GM21723 (cell line): Measurements from ENCODE around the gene PRDM1.

Source experiments
- ATAC-seq: cut with Tn5 transposase; IDR thresholded peaks from one replicate; pipeline ENCODE4 v1.9.1; 2021; ENCODE audit warnings: mild to moderate bottlenecking, moderate library complexity; ENCODE audit not compliant: unreplicated experiment

PRDM1 gene

DNA sequence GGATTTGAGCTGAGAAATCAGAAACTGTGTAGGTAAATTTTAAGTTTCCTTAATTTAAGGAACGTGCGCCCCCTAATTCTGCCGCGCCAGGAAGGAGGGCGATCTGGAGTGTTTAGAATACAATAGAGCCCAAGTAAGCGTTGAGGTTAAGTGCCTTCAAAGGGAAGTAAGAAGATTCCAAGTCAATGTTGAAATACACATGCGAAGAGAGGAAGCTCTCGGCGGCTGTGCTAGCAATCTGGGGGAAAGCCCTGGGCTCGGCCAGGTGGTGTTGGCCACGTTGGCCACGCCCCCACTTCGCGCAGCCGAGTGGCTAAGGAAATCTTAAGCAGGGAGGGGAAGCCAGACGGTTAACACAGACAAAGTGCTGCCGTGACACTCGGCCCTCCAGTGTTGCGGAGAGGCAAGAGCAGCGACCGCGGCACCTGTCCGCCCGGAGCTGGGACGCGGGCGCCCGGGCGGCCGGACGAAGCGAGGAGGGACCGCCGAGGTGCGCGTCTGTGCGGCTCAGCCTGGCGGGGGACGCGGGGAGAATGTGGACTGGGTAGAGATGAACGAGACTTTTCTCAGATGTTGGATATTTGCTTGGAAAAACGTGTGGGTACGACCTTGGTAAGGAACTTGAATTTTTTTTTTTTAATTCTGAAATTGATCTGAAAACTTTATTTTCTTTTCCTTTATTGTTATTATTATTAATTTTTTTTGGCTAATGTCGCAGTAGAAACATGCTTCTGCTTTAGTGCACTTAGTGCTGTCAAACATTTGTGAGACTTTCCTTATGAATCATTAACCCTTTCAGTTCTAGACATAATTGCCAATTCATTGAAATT, at the start of gene PRDM1:
Gene PRDM1, plus strand, starts transcription at position 353 of the 830 bp plus-strand sequence. Its CDS starts 218 bp downstream, at position 571.
- peak; percentile 75 for ATAC-seq

DNA sequence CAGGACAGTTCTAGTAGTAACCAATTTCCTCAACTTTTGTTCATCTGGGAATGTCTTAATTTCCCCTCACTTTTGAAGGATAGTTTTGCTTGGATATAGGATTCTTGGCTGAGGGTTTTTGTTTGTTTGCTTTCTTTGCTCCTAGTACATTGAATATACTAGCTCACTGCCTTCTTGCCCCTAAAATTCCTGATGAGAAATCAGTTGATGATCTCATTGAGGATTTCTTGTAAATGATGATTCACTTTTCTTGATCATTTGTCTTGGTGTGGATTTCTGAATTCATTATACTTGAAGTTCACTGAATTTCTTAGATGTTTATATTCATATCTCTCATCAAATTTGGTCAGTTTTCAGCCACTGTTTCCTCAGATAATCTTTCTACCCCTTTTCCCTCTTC, 49.1 kb upstream of the PRDM1 start:
- no peak for ATAC-seq

DNA sequence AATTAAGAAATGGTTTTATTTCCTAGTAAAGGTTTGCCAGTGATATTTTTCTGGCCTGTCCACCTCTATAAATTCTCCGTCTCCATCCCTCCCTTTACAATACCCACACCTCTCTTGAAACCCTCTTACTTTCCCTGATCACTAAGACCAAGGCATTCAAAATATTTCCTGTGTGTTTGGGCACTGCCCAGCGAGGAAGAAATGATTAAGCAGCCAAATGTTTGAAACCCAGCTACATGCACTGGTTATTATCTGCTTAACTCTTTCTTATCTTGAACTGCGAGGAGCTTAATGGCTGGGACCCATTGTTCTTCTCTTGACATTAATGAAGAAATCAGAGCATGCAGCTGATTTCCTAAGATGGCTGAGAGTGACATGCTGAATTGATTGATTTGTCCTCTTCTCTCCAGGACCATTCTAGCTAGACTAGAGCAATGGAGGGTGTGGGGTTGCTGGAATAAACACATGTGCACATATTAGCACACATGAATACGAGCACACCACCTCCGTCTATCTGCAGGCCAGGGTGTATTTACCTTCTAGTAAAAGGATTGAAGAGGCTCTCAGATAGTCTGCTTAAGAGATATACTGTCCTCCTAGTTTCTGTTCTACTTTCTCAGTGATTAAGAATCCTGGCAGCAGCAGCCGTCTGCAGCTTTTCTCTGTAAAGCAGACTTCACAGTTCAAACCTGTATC, 46.1 kb upstream of the PRDM1 start:
- no peak for ATAC-seq

DNA sequence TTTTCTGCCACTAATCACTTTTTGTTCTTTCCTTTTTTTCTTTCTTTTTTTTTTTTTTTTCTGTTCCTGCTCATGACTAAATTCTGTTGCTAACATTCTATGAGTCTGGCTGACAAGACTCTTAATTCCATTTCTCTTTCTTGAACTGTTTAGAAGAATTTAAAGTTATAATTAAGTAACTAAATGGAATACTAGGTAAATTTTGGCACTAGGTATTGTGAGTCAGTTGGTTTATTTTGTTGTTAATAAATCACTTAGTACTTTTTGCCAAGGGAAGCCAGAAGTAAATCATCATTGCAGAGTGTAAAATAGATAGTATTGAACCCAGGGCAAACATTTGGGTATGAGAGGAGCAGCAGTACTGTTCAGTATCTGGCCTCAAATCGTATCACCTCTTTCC, 42.0 kb upstream of the PRDM1 start:
- no peak for ATAC-seq

DNA sequence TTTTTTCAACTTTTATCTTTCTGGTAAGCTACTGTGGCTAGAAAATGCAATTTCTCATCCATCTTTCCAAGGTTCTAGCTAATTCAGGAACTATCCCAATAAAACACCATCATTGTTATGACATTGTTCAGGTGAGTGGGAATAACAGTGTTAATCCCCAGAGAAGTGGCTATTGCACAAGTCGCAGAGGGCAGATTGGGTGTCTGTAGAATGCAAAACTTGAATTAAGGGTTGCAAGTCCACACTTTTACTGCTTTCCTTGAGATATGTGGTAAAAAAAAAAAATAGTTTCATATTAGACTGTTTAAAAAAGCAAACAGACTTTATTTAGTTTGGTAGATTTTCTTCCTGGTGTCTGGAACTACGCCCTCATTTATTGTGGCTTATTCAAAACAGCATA, 41.1 kb upstream of the PRDM1 start:
- ATAC-seq, result no peak

DNA sequence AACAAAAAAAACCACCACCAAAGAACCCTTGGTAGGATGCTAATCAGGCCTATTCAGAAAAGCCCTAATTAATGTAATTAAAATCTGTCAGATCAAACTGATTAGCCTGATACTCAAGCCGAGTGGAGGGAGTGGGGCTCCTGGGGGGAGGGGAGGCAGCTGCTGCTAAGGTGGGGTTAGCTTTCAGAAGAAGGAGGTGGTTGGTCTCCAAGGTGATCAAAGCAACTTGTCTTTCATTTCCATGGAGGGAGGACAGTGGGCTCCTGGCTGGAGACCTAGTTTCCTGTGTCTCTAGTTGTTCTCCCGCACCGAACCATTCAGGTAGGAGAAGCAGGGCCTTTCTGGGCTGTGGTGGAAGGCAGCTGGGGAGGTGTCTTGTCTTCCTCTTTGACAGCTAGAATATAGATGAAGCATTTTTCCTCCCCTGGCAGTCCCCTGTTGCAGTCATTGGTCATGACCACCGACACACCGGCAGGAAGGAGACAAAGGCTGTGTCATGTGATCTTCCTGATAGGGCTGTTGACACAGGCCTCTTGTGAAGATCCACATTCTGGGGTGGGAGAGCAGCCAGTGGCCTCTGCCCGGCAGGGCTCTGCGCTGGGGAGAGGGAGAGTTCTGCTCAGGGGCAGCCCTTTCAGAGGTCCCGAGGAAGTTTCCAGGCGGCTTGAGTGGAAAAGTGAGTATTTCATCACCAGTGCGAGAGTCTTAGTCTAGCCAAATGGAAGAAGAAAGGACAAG, 39.9 kb upstream of the PRDM1 start:
- ATAC-seq, result no peak

DNA sequence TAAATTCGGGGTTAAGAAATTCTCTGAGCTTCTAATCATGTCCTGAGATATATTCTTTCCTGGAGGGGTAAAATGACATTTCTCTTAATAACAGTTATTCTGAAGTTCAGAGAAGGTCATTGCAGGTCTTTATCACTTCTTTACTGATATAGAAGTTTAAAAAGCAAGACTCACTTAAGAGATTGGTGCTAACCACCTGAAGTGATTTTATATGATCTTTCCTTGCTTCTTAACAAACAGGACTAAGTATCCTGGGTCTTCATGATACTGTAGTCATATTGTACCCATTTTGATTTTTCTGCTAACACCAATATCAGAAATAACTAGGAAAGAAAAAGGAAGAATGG, 39.3 kb upstream of the PRDM1 start:
- no peak for ATAC-seq

DNA sequence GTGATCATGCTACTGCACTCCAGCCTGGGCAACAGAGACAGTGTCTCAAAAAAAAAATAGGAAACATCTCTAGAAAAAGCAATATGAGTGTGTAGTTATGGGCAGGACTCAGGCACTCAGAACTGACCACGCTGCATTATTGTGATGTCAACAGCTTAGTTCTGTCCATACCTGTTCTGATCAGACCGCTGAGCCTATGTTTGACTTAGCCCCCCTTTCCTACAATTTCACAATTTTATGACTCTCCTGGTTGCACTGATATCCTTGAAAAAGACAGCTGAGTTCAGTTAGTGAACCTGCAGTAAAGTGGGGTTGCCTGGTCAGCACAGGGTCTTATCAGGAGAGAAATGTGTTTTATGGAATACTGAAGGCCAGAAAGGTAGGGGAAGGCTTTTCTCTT, 37.8 kb upstream of the PRDM1 start:
- ATAC-seq, result no peak

DNA sequence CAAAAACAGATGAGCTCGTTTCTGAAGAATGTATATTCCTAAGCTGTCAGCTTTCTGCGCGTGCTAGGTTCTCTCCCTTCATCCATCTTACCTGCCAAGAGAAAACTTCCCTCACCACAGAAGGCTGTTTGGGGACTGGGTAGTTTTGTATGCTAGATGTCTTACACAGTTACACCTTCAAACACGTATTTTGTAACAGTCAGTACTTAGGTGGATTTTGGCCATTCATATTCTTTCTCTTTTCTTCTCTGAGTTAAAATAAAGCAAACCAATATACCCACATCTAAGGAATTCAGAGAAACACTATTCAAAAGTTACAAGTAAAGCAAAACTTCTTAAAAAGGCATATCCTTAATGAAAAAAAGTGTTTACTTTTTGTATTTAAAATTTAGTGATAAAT, 35.6 kb upstream of the PRDM1 start:
- no peak for ATAC-seq

DNA sequence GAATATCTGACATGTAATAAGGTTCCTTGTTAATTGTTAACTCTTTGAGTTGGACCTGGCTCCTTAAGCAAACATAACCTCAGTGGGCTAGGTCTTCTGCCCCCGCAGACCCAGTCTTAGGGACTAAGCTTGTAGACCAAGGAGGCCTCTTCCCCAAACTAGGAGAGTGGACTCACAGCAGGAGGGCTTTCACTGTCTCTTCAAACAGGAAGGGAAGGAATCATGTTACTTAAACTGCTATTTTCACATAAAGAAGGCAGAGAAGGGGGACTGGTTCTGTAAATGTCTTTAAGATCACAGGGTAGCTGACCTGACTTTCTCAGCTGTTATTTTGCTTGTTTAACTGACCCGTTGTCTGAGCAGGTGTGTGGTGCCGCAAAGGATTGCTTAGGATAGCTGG, 34.9 kb upstream of the PRDM1 start:
- ATAC-seq, result no peak

DNA sequence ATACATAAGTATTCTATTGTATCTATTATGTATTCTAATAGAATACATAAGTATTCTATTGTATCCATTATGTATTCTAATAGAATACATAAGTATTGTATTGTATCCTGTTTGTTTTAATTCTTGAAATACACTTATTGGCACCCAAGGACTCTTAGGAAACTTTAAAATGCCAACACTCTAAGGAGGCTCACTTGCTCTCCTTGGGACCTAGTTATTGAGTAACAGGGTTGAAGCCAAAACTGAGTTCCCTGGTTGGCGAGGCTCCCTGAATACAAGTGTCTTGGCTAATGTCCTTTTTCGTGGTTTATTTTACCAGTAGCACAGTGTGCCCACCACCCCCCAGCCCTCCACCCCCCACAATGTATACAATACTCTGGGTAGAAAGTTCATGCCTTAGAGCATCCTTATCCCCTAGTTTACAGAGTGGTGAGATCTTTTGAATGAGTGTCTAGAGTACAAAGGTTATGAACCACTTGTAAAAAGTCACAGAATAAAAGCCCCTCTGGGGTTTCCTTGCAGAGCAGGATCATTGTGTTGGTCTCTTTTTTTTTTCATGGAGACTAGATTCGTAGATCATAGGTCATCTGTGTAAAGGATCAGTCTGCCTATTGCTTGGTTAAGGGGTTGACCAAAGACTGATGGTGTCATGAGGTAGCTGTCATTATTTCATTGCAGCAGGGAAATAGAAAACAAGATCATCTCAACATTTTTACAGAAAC, 32.5 kb upstream of the PRDM1 start:
- ATAC-seq, result no peak

DNA sequence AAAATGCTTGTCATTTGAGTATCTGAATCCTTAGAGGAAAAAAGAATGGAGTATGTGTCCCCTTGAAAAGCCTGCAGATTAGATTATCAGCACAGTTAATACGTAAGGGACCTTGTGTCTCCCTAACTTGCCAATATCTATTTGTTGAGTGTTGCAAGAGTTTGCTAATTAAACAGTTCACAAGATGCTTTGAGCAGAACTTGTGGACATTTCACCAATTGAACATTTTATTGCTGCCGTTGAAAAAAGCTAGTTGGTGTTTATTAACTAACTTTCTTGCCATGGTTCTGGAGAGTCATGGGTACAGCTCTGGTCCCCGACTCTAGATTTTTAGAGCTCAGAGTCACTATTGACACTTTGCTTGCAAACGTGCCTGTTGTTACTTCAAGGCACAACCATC, 30.6 kb upstream of the PRDM1 start:
- ATAC-seq, result no peak

DNA sequence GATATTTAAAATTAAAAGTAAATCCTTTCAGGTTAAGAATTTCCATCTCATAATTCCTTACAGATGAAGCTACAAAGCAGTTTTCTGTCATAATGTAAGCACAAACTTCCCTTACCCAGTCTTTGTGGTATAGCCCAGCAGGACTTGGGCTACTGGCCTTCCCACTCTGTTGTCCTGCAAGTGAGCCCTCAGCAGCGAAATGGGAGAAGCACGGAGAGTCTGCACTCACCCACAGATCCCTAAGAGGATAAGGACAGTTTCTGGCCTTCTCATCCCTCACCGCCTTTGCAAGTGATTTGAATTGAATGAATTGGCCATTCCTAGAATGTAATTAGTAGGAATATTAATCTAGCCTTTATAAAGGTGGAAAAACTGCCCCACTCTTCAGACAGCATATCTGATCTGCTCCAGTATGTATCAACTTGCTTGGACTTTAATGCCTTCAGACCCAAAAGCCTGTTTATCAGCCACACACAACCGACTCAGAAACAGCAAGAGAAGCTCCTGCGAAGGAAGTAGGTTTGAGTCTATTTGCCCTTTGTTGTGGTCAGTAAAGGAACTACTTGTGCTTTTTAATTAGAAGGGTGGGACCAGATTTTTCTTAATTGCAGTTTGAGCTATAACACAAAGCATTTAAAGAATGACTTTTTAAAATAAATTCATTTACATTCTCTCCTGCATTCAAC, 29.9 kb upstream of the PRDM1 start:
- ATAC-seq, result no peak

DNA sequence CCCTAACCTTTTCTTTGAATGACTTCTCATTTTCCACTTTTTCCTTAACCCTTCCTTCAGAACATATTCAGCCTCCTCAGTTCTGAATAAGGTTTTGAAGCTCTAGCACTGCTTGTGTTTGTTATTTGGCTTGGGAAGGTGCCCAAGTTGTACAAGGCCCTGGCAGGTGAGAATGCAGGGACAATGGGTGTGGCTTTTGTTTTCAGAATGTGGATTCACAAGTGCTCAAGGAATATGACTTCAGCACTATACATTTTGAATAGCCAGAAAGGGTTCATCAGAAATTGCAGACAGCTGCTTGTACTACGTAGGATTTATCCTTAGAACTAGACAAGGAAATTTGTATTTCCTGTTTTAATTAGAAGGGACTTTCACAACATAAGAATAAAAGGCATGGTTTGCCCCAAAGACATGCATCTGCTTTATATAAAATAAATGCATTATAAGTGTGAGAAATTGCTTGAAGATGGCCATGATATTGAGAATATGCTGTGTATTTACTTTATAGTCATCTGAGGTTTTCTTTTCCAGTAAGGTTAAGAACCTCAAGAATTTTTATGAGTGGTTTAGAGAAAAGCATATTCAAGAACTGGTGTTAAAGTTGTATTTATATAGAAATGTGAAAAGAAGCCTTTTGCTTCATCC, 29.3 kb upstream of the PRDM1 start:
- ATAC-seq, result no peak

DNA sequence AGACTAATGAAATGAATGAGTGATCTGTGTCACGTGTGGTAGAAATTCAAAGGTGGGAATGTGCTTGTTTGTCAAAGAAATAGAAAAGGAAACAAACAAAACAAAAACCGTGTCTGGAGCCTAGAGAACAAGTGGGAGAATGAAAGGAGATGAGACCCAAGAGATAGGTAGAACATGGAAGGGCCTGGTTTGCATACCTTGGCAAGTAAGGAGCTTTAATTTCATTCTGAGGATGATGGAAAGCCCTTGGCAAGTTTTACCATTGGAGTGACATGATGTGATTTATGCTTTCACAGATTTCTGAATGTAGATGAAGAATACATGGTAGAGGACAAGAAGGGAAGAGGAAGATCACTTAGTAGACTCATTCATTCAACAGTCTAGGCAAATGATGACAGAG, 26.8 kb upstream of the PRDM1 start:
- no peak for ATAC-seq

DNA sequence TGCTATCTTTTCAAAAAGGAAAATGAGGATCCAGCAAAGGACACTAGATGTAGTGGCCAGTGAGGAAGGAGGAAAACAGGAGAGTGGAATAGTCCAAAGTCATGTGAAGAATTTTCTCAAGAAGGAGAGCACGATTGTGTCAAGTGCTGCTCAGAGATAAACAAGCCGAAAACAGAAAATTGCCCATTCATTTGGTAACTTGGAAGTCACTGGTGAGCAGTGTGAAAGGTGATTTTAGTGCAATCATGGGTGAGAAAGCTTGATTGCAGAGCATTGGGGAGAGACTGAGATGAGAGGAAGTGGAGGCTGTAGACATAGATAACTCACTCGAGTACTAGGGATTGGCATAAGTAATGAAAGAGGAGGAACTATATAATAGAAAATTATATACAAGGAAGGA, 26.0 kb upstream of the PRDM1 start:
- ATAC-seq, result no peak

DNA sequence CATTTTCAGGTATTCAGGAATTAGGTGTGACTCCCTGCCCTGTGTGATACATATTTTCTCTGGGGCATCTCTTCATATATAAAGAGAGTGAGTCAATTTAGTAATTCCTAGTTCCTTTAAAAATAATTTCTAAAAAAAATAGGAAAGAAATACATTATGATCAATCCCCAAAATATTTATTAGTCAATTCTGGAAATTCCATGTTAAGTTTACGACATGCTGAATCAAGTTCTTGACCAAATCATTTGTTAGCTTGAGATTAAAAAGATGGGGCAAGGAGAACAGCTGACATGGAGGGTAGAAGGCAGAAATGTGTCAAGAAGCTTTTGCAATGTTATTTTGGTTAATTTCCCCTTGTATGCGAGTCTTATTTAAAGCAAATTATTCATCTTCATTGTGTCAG, 22.7 kb upstream of the PRDM1 start:
- ATAC-seq, result no peak

DNA sequence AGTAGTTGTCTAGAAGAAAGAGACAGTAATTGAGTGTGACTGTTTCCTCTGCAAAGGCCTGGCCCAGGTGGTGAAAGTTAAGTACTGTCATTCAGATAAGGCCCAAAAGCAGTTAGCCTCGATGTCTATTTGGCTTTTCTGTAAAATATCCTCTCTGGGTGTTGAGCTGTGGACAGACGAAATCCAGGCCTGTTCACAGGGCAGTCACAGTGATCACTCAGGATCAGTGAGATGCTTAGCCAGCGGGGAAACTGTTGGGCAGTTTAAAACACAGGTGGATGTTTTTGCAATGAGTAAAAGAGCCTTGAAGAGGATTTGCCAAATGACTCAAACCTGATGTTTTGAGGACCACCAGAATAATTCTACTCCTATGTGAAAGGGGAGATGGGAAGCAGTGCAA, 22.0 kb upstream of the PRDM1 start:
- no peak for ATAC-seq

DNA sequence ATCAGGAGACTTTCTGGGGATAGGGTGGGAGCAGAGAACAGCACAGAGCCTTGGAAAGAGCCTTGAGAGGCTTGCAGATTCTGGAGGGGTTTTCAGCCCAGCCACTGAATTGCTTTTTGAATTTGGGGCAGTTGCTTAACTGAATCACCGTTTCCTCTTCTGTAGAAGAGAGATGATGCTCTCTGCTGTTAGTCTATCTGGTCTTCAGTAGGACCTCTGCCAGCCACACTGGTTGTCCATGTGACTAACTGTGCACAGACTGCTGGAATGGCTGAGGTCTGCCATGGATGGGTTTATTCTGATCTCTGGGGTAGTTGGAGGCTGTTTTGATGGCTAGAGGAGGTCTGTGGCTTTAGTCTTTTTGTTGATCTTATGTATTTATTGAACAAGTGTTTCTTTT, 21.4 kb upstream of the PRDM1 start:
- ATAC-seq, result no peak

DNA sequence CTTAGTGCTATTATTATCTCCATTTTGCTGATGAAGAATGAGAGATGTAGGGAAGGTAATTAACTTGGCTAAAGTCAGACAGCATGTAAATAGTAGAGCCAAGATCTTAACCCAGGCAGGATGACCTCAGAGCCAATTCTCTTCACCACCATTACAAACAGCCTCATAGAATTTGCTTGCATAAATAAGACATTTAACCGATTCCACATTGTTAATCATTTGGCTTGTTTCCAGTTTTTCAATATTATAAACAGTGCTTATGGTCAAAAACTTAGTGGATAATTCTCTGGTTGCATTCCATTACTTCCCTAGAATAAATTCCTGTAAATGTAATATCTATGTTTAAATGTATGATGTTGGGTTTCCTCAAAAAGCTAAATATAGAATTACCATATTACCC, 19.1 kb upstream of the PRDM1 start:
- ATAC-seq, result no peak
